HL-60 (cell line): Measurements from ENCODE around the gene MALT1.

Source experiments
- CTCF ChIP-seq: IDR thresholded peaks from one replicate; pipeline ENCODE4 v1.5.1; 2011; ENCODE audit warnings: low read length, control low read depth, inconsistent platforms; ENCODE audit not compliant: insufficient read depth
- GABPA ChIP-seq: IDR thresholded peaks from 2 replicates; pipeline ENCODE4 v1.6.1; 2012; ENCODE audit warnings: low read depth
- POLR2AphosphoS5 ChIP-seq: IDR thresholded peaks from 2 replicates; pipeline ENCODE4 v1.6.1; 2012; ENCODE audit warnings: low read depth
- REST ChIP-seq: IDR thresholded peaks from 2 replicates; pipeline ENCODE4 v1.6.1; 2012; ENCODE audit warnings: low read depth; ENCODE audit not compliant: insufficient replicate concordance
- SPI1 ChIP-seq: IDR thresholded peaks from 2 replicates; pipeline ENCODE4 v1.6.1; 2012; ENCODE audit warnings: low read depth, mild to moderate bottlenecking, borderline replicate concordance

GRCh38 chr18:58659691-58660090, 11.6 kb upstream of the MALT1 start:
- TF ChIP-seq CTCF (no peak), POLR2AphosphoS5 (no peak), GABPA (no peak), REST (no peak), SPI1 (no peak)
